Measurements from ENCODE around the gene PUDP. TPM values are rescaled to one million over a fixed set of nuclear protein-coding genes. Genes with fewer than 3 reads are reported as not detected.

PUDP gene
- total RNA-seq, 1 donor from 2014 or later = 75.8 TPM

GRCh38 chrX:7156879-7157278 lies 8.9 kb upstream of the PUDP start:
- peaks cover 18% of the 10 kb centered on the region for H3K4me1 Mint-ChIP-seq
- no peak for DNase-seq (ENCODE audit: low read depth, low spot score)
- H3K36me3 Mint-ChIP-seq (ENCODE audit: low read depth) = no peaks in the 10 kb centered on the region
- no peaks in the 10 kb centered on the region for H3K9me3 Mint-ChIP-seq
- no peak overlapping the region for H3K4me3 Mint-ChIP-seq
- H3K27me3 Mint-ChIP-seq (ENCODE audit: low read depth) = peaks cover 10% of the 10 kb centered on the region
- TF ChIP-seq, protein P1, sequence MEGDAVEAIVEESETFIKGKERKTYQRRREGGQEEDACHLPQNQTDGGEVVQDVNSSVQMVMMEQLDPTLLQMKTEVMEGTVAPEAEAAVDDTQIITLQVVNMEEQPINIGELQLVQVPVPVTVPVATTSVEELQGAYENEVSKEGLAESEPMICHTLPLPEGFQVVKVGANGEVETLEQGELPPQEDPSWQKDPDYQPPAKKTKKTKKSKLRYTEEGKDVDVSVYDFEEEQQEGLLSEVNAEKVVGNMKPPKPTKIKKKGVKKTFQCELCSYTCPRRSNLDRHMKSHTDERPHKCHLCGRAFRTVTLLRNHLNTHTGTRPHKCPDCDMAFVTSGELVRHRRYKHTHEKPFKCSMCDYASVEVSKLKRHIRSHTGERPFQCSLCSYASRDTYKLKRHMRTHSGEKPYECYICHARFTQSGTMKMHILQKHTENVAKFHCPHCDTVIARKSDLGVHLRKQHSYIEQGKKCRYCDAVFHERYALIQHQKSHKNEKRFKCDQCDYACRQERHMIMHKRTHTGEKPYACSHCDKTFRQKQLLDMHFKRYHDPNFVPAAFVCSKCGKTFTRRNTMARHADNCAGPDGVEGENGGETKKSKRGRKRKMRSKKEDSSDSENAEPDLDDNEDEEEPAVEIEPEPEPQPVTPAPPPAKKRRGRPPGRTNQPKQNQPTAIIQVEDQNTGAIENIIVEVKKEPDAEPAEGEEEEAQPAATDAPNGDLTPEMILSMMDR (conservative IDR thresholded peaks at IDR 0.05) = no peak
- H3K27ac Mint-ChIP-seq (ENCODE audit: unreplicated experiment) = peak overlapping the region; percentile 31

- Mint-ChIP-seq H3K9me3 (no peaks in the 10 kb centered on the region), H3K36me3 (ENCODE audit: low read depth) (no peaks in the 10 kb centered on the region), H3K4me1 (peaks cover 18% of the 10 kb centered on the region), H3K27me3 (ENCODE audit: low read depth) (peaks cover 10% of the 10 kb centered on the region), H3K4me3 (no peak overlapping the region), H3K27ac (ENCODE audit: unreplicated experiment) (no peak overlapping the region)
- TF ChIP-seq, protein P1 (conservative IDR thresholded peaks at IDR 0.05) = no peak
- no peak for DNase-seq (ENCODE audit: low read depth, low spot score)
Observed at GRCh38 chrX:7155163-7155562, 7.2 kb upstream of the PUDP start.

- peaks cover 14% of the 10 kb centered on the region for H3K4me1 Mint-ChIP-seq
- H3K36me3 Mint-ChIP-seq (ENCODE audit: low read depth) = no peaks in the 10 kb centered on the region
- no peak for DNase-seq (ENCODE audit: low read depth, low spot score)
- no peak overlapping the region for H3K27ac Mint-ChIP-seq (ENCODE audit: unreplicated experiment)
- peak overlapping the region; percentile 23 for H3K4me3 Mint-ChIP-seq
- peaks cover 10% of the 10 kb centered on the region for H3K27me3 Mint-ChIP-seq (ENCODE audit: low read depth)
- TF ChIP-seq, protein P1 (conservative IDR thresholded peaks at IDR 0.05) = no peak
- H3K9me3 Mint-ChIP-seq = no peaks in the 10 kb centered on the region
Observed at GRCh38 chrX:7154041-7154597, 6.2 kb upstream of the PUDP start.

DNA sequence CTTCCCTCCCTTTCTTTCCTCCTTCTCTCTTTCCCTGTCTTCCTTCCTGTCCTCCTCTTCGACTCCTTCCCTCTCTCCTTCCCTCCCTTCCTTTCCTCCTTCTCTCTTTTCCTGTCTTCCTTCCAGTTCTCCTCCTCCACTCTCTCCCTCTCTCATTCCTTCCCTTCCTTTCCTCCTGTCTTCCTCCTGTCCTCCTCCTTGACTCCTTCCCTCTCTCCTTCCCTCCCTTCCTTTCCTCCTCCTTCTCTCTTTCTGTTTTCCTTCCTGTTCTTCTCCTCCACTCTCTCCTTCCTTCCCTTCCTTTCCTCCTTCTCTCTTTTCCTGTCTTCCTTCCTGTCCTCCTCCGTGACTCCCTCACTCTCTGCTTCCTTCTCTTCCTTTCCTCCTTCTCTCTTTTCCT lies 5.3 kb upstream of the PUDP start:
- TF ChIP-seq, protein P1 (conservative IDR thresholded peaks at IDR 0.05) = no peak
- no peak for DNase-seq (ENCODE audit: low read depth, low spot score)
- Mint-ChIP-seq H3K27me3 (ENCODE audit: low read depth) (peaks cover 10% of the 10 kb centered on the region), H3K36me3 (ENCODE audit: low read depth) (no peaks in the 10 kb centered on the region), H3K27ac (ENCODE audit: unreplicated experiment) (no peak overlapping the region), H3K9me3 (no peaks in the 10 kb centered on the region), H3K4me3 (no peak overlapping the region), H3K4me1 (peaks cover 9% of the 10 kb centered on the region)

DNA sequence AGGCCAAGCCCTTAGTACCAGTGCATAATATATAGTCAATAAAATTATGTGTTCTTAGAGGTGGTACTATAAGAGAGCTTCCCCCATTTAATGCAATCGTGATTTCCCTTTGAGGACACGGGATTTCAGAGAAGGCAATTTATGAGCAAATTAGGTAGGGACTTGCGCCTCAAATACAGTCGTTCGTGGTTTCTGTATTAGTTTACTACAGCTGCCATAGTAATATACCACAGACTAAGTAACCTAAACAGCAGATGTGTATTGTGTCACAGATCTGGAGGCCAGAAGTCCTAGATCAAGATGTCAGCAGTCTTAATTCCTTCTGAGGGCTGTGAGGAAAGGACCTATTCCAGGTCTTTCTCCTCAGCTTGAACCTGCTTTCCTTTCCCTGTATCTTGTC lies 1.5 kb upstream of the PUDP start:
- TF ChIP-seq, protein P1 (conservative IDR thresholded peaks at IDR 0.05) = no peak
- peak overlapping the region; percentile 96 for H3K4me3 Mint-ChIP-seq

More for the DNA sequence above, 1.5 kb upstream of the PUDP start:
- H3K36me3 Mint-ChIP-seq (ENCODE audit: low read depth) = no peaks in the 10 kb centered on the region
- no peaks in the 10 kb centered on the region for H3K9me3 Mint-ChIP-seq
- H3K27me3 Mint-ChIP-seq (ENCODE audit: low read depth) = peaks cover 9% of the 10 kb centered on the region
- DNase-seq (ENCODE audit: low read depth, low spot score) = no peak
- H3K27ac Mint-ChIP-seq (ENCODE audit: unreplicated experiment) = no peak overlapping the region
- H3K4me1 Mint-ChIP-seq = peaks cover 22% of the 10 kb centered on the region
